HCT116 (cell line): ENCODE results near the gene GPR68.

Experiments used
- ELF1 ChIP-seq: IDR thresholded peaks from 2 replicates; pipeline ENCODE4 v1.6.1; 2012; ENCODE audit warnings: low read depth, borderline replicate concordance
- POLR2A ChIP-seq: IDR thresholded peaks from 2 replicates; pipeline ENCODE4 v1.7.0; 2011; ENCODE audit warnings: borderline replicate concordance; ENCODE audit not compliant: insufficient read depth, insufficient read length; ENCODE audit errors: extremely low read depth
- POLR2AphosphoS5 ChIP-seq: IDR thresholded peaks from 2 replicates; pipeline ENCODE4 v1.6.1; 2011; ENCODE audit warnings: mild to moderate bottlenecking, low read depth, low read length, moderate library complexity
- SP1 ChIP-seq: IDR thresholded peaks from 2 replicates; pipeline ENCODE4 v1.6.1; 2012; ENCODE audit warnings: low read depth
- YY1 ChIP-seq: IDR thresholded peaks from 2 replicates; pipeline ENCODE4 v1.6.1; 2011; ENCODE audit warnings: low read length, low read depth, moderate library complexity, mild to moderate bottlenecking; ENCODE audit not compliant: insufficient replicate concordance; ENCODE audit errors: extremely low read depth
- TF ChIP-seq, protein P1 (sequence below), 3 experiments: fragments of 200-600 bp in 1 of 3; sonication (generic) in 1 of 3; IDR thresholded peaks in 2 of 3; conservative IDR thresholded peaks in 1 of 3; 2 replicates each; pipeline ENCODE4 v1.5.1; 2012 to 2017; ENCODE audit warnings: low read depth in 2 of 3, low read length in 2 of 3, antibody characterized with exemption in 1 of 3, borderline replicate concordance in 1 of 3, control low read depth in 1 of 3, mild to moderate bottlenecking in 1 of 3, mixed read lengths in 1 of 3, mixed run types in 1 of 3, moderate library complexity in 1 of 3; ENCODE audit not compliant: insufficient read depth in 1 of 3
- TF ChIP-seq, protein P2 (sequence below): IDR thresholded peaks from 2 replicates; pipeline ENCODE4 v1.6.1; 2012; ENCODE audit warnings: low read depth

DNA sequence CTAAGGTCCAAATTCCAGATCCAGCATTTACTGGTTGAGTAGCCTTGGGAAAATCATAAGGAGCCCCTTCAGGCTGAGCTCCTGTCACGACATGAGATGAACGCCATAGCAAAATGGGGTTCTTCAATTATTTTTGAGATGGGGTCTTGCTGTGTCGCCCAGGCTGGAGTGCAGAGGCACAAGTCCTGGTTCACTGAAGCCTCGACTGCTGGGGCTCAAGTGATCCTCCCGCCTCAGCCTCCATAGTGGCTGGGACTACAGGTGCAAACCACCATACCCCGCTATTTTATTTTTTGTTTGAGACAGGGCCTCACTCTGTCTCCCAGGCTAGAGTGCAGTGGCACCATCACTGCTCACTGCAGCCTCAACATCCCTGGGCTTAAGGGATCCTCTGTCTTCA lies 25.7 kb upstream of the GPR68 start:
- TF ChIP-seq SP1 (no peak), ELF1 (no peak), POLR2AphosphoS5 (no peak), POLR2A (no peak), YY1 (no peak)
- TF ChIP-seq, protein P1, sequence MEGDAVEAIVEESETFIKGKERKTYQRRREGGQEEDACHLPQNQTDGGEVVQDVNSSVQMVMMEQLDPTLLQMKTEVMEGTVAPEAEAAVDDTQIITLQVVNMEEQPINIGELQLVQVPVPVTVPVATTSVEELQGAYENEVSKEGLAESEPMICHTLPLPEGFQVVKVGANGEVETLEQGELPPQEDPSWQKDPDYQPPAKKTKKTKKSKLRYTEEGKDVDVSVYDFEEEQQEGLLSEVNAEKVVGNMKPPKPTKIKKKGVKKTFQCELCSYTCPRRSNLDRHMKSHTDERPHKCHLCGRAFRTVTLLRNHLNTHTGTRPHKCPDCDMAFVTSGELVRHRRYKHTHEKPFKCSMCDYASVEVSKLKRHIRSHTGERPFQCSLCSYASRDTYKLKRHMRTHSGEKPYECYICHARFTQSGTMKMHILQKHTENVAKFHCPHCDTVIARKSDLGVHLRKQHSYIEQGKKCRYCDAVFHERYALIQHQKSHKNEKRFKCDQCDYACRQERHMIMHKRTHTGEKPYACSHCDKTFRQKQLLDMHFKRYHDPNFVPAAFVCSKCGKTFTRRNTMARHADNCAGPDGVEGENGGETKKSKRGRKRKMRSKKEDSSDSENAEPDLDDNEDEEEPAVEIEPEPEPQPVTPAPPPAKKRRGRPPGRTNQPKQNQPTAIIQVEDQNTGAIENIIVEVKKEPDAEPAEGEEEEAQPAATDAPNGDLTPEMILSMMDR (IDR thresholded peaks at IDR 0.05 in 2 of 3, conservative IDR thresholded peaks at IDR 0.05 in 1 of 3; ENCODE audit: borderline replicate concordance in 1 of 3, insufficient read depth in 1 of 3, low read depth in 2 of 3, low read length in 2 of 3): no peak
- TF ChIP-seq, protein P2, sequence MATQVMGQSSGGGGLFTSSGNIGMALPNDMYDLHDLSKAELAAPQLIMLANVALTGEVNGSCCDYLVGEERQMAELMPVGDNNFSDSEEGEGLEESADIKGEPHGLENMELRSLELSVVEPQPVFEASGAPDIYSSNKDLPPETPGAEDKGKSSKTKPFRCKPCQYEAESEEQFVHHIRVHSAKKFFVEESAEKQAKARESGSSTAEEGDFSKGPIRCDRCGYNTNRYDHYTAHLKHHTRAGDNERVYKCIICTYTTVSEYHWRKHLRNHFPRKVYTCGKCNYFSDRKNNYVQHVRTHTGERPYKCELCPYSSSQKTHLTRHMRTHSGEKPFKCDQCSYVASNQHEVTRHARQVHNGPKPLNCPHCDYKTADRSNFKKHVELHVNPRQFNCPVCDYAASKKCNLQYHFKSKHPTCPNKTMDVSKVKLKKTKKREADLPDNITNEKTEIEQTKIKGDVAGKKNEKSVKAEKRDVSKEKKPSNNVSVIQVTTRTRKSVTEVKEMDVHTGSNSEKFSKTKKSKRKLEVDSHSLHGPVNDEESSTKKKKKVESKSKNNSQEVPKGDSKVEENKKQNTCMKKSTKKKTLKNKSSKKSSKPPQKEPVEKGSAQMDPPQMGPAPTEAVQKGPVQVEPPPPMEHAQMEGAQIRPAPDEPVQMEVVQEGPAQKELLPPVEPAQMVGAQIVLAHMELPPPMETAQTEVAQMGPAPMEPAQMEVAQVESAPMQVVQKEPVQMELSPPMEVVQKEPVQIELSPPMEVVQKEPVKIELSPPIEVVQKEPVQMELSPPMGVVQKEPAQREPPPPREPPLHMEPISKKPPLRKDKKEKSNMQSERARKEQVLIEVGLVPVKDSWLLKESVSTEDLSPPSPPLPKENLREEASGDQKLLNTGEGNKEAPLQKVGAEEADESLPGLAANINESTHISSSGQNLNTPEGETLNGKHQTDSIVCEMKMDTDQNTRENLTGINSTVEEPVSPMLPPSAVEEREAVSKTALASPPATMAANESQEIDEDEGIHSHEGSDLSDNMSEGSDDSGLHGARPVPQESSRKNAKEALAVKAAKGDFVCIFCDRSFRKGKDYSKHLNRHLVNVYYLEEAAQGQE: no peak
